Endothelial cell of umbilical vein (primary cell): Measurements from ENCODE around the gene RNGTT. TPM values are rescaled to one million over a fixed set of nuclear protein-coding genes. Genes with fewer than 3 reads are reported as not detected.

Experiments used
- BruUV-seq: library from RNA; stranded (reverse); fragments of 400-500 nt; replicated peaks from 2 replicates; lab custom pipeline; 2021; lab: Mats Ljungman, UMichigan
- CTCF ChIA-PET: fragments of 300-600, 350-600 bp; sonication (Branson Sonifier 250); formaldehyde crosslinking; loops from one replicate; lab custom pipeline; 2021; ENCODE audit warnings: antibody characterized with exemption, inconsistent platforms; lab: Charles Lee
- POLR2A ChIA-PET: fragments of 300-600, 350-600 bp; sonication (Branson Sonifier 250); formaldehyde crosslinking; loops from one replicate; lab custom pipeline; 2021; ENCODE audit warnings: antibody characterized with exemption, inconsistent platforms; lab: Charles Lee
- DNase-seq: peaks from one replicate; pipeline ENCODE4 v3.0.0-alpha.2; 2011; ENCODE audit warnings: low read depth, low spot score
- FAIRE-seq: peaks from 2 replicates; lab custom pipeline; 2011; peaks lifted over from hg19 to GRCh38; lab: Jason Lieb, UNC
- H2AFZ ChIP-seq: 2 replicates; pipeline ENCODE4 v1.6.0; 2012; ENCODE audit warnings: low read depth, low read length, control low read depth, inconsistent platforms
- H3K27ac ChIP-seq: 2 replicates; pipeline ENCODE4 v1.5.1; 2011; ENCODE audit warnings: low read depth, mild to moderate bottlenecking, control low read depth, low read length, moderate library complexity; ENCODE audit not compliant: insufficient read depth
- H3K27me3 ChIP-seq, 2 experiments: 2 replicates each; pipeline versions ENCODE4 v1.6.0 to v1.6.1; 2011; ENCODE audit warnings: low read length in 2 of 2, mixed read lengths in 1 of 2; ENCODE audit not compliant: control insufficient read depth in 2 of 2, insufficient read depth in 2 of 2
- H3K36me3 ChIP-seq, 2 experiments: 2 replicates in 1 of 2; 3 replicates in 1 of 2; pipeline ENCODE4 v1.5.1; 2011; ENCODE audit warnings: low read length in 2 of 2, mild to moderate bottlenecking in 1 of 2, moderate library complexity in 1 of 2; ENCODE audit not compliant: control insufficient read depth in 2 of 2, insufficient read depth in 2 of 2; ENCODE audit errors: extremely low read depth in 1 of 2
- H3K4me1 ChIP-seq: 3 replicates; pipeline ENCODE4 v1.5.1; 2011; ENCODE audit warnings: mild to moderate bottlenecking, low read length; ENCODE audit not compliant: control insufficient read depth, insufficient read depth; ENCODE audit errors: extremely low read depth
- H3K4me2 ChIP-seq: 2 replicates; pipeline ENCODE4 v1.6.1; 2011; ENCODE audit warnings: low read length, control low read depth, mixed read lengths; ENCODE audit not compliant: insufficient read depth
- H3K4me3 ChIP-seq, 3 experiments: fragments of 200-600 bp in 1 of 3; sonication (generic), shearing (Covaris generic) in 1 of 3; replicated peaks in 1 of 3; 2 replicates each; pipeline ENCODE4 v1.5.1; 2011 to 2016; ENCODE audit warnings: control low read depth in 3 of 3, low read length in 3 of 3, mild to moderate bottlenecking in 2 of 3, inconsistent platforms in 1 of 3, low read depth in 1 of 3, moderate library complexity in 1 of 3; ENCODE audit not compliant: insufficient read depth in 1 of 3
- H3K79me2 ChIP-seq: 2 replicates; pipeline ENCODE4 v1.6.0; 2012; ENCODE audit warnings: low read length, inconsistent platforms; ENCODE audit not compliant: control insufficient read depth, insufficient read depth
- H3K9ac ChIP-seq: replicated peaks from 2 replicates; pipeline ENCODE3; 2011; ENCODE audit warnings: low read length, control low read depth; ENCODE audit not compliant: insufficient read depth; ENCODE audit errors: extremely low read depth
- H3K9me1 ChIP-seq: replicated peaks from 3 replicates; pipeline ENCODE4 v1.6.0; 2011; ENCODE audit warnings: mild to moderate bottlenecking, low read length; ENCODE audit not compliant: control insufficient read depth, insufficient read depth; ENCODE audit errors: extremely low read depth
- H3K9me3 ChIP-seq: replicated peaks from 2 replicates; pipeline ENCODE4 v1.5.1; 2012; ENCODE audit warnings: low read length, inconsistent platforms; ENCODE audit not compliant: control insufficient read depth, insufficient read depth
- H4K20me1 ChIP-seq: replicated peaks from 2 replicates; pipeline ENCODE3; 2011; ENCODE audit warnings: mild to moderate bottlenecking, low read length; ENCODE audit not compliant: control insufficient read depth, insufficient read depth; ENCODE audit errors: extremely low read depth
- EZH2 ChIP-seq: IDR thresholded peaks from 2 replicates; pipeline ENCODE4 v1.6.1; 2012; ENCODE audit warnings: borderline replicate concordance, low read depth, mild to moderate bottlenecking, moderate library complexity, low read length, inconsistent platforms; ENCODE audit not compliant: severe bottlenecking
- FOS ChIP-seq: IDR thresholded peaks from 2 replicates; pipeline ENCODE4 v1.6.1; 2011; ENCODE audit warnings: mild to moderate bottlenecking, low read length, moderate library complexity, borderline replicate concordance; ENCODE audit not compliant: insufficient read depth
- GATA2 ChIP-seq: IDR thresholded peaks from 2 replicates; pipeline ENCODE4 v1.7.0; 2011; ENCODE audit warnings: low read depth, mild to moderate bottlenecking, moderate library complexity, mixed read lengths, low read length; ENCODE audit not compliant: insufficient read length, insufficient read depth
- JUN ChIP-seq: IDR thresholded peaks from 2 replicates; pipeline ENCODE4 v1.6.1; 2011; ENCODE audit warnings: borderline replicate concordance, low read depth; ENCODE audit not compliant: insufficient read length, insufficient read depth
- MYC ChIP-seq: IDR thresholded peaks from one replicate; pipeline ENCODE4 v1.6.1; 2011; ENCODE audit warnings: mild to moderate bottlenecking, low read depth, low read length
- POLR2A ChIP-seq: IDR thresholded peaks from 2 replicates; pipeline ENCODE4 v1.6.1; 2012; ENCODE audit warnings: low read depth, mild to moderate bottlenecking, control low read depth, low read length
- POLR2AphosphoS5 ChIP-seq: IDR thresholded peaks from 2 replicates; pipeline ENCODE4 v1.6.1; 2012; ENCODE audit warnings: low read depth, mild to moderate bottlenecking, control low read depth, low read length, moderate library complexity; ENCODE audit not compliant: insufficient read depth
- dilution Hi-C: fragments of 300-500 bp; cut with MboI; formaldehyde crosslinking; loops from one replicate; pipeline ENCODE4 v1.15.0; 2019; ENCODE audit warnings: low sequenced_read_pairs; ENCODE audit not compliant: extremely low pct_ligation_motif_present
- intact Hi-C: fragments of 100-400 bp; cut with micrococcal nuclease; formaldehyde crosslinking; loops from one replicate; pipeline ENCODE4 v1.10.0; 2022
- polyA plus RNA-seq, 4 experiments: library from polyadenylated mRNA; depleted of rRNA in 3 of 4; stranded (reverse) in 3 of 4; unstranded in 1 of 4; fragments of >200 nt; gene quantifications; 2 replicates each; pipeline versions ENCODE4 v1.2.1 to v1.2.3, GENCODE V29; 2011 to 2012; ENCODE audit warnings: missing spikeins in 1 of 4
- total RNA-seq: library from RNA; stranded (reverse); gene quantifications from 2 replicates; pipeline ENCODE4 v1.2.3, GENCODE V29; 2021
- TF ChIP-seq, protein P1 (sequence below): IDR thresholded peaks from 2 replicates; pipeline ENCODE4 v1.6.1; 2011; ENCODE audit not compliant: insufficient read depth, insufficient read length
- TF ChIP-seq, protein P2 (sequence below), 2 donors: IDR thresholded peaks; 1 replicate in 1 of 2; 2 replicates in 1 of 2; pipeline ENCODE4 v1.5.1; 2011; ENCODE audit warnings: low read length in 2 of 2, mild to moderate bottlenecking in 2 of 2, moderate library complexity in 2 of 2, control low read depth in 1 of 2, inconsistent platforms in 1 of 2, low read depth in 1 of 2; ENCODE audit not compliant: insufficient read depth in 1 of 2; ENCODE audit errors: extremely low read depth in 1 of 2

The RNGTT gene
- total and polyA plus RNA-seq, 2 donors (not counting 3 experiments of a cell fraction or from before 2014, with no cell fraction given): 2.1 to 13.1 TPM

DNA sequence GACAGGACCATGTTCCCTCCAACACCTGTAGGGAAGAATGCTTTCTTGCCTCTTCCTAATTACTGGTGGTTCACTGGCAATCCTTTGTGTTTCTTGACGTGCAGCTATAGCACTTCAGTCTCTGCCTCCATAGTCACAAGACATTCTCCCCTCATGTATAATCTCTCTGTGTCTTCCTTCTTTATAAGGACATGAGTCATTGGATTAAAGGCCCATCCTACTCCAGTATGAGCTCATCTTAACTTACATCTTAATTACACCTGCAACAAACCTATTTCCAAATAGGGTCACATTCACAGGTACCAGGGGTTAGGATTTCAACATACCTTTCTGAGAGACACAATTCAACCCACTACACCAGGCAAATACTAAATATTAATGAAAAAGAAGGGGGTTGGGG lies 213.6 kb downstream of the RNGTT start:
- no peaks in the 10 kb centered on the region for H3K36me3 ChIP-seq
- dilution Hi-C loops: no loop called here
- H3K9me3 ChIP-seq: no peaks in the 10 kb centered on the region
- H4K20me1 ChIP-seq: no peaks in the 10 kb centered on the region
- no peak overlapping the region for H3K4me2 ChIP-seq
- DNase-seq: no peak
- CTCF ChIA-PET: no interaction called here
- no peak overlapping the region for H3K27ac ChIP-seq
- TF ChIP-seq, protein P1, sequence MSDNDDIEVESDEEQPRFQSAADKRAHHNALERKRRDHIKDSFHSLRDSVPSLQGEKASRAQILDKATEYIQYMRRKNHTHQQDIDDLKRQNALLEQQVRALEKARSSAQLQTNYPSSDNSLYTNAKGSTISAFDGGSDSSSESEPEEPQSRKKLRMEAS: no peak
- TF ChIP-seq FOS: no peak
- TF ChIP-seq, protein P2, sequence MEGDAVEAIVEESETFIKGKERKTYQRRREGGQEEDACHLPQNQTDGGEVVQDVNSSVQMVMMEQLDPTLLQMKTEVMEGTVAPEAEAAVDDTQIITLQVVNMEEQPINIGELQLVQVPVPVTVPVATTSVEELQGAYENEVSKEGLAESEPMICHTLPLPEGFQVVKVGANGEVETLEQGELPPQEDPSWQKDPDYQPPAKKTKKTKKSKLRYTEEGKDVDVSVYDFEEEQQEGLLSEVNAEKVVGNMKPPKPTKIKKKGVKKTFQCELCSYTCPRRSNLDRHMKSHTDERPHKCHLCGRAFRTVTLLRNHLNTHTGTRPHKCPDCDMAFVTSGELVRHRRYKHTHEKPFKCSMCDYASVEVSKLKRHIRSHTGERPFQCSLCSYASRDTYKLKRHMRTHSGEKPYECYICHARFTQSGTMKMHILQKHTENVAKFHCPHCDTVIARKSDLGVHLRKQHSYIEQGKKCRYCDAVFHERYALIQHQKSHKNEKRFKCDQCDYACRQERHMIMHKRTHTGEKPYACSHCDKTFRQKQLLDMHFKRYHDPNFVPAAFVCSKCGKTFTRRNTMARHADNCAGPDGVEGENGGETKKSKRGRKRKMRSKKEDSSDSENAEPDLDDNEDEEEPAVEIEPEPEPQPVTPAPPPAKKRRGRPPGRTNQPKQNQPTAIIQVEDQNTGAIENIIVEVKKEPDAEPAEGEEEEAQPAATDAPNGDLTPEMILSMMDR (IDR thresholded peaks at IDR 0.05; ENCODE audit: extremely low read depth in 1 of 2, insufficient read depth in 1 of 2, low read depth in 1 of 2, low read length in 2 of 2): no peak
- POLR2A ChIA-PET: no interaction called here
- no peak overlapping the region for H3K9ac ChIP-seq
- no peaks in the 10 kb centered on the region for H3K4me1 ChIP-seq
- no peaks in the 10 kb centered on the region for H3K79me2 ChIP-seq
- no peak overlapping the region for H2AFZ ChIP-seq
- no peak for FAIRE-seq
- BruUV-seq: no TSS peak
- H3K9me1 ChIP-seq: no peaks in the 10 kb centered on the region
- H3K27me3 ChIP-seq: no peaks in the 10 kb centered on the region
- intact Hi-C loops: no loop called here
- no peak overlapping the region for H3K4me3 ChIP-seq

DNA sequence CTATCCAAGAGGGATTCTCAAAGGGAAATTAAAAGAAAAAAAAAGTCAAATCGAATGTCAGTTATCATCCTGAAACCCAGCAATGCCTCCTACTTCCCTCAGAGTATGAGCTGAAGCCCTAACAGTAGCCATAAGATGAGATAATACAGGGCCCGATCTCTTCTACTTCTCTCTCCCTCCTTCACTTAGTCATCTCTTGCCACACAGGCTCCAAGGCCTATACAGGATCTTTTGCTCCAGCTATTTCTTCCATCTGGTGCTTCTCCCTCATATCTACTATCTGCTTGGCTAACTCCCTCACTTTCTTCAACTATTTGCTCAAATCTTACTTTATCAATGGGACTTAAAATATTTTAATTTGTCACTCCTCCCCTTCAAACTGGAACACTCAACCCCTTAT lies 215.3 kb downstream of the RNGTT start:
- TF ChIP-seq, protein P2 (IDR thresholded peaks at IDR 0.05; ENCODE audit: extremely low read depth in 1 of 2, insufficient read depth in 1 of 2, low read depth in 1 of 2, low read length in 2 of 2): no peak
- TF ChIP-seq EZH2 (no peak), POLR2A (no peak), JUN (no peak), FOS (no peak), POLR2AphosphoS5 (no peak), MYC (no peak), GATA2 (no peak)
- TF ChIP-seq, protein P1: no peak
- Histone ChIP-seq H3K4me2 (no peak overlapping the region), H3K27ac (no peak overlapping the region), H3K4me3 (no peak overlapping the region), H3K4me1 (no peaks in the 10 kb centered on the region), H3K9ac (no peak overlapping the region), H2AFZ (no peak overlapping the region), H3K79me2 (no peaks in the 10 kb centered on the region), H3K27me3 (no peaks in the 10 kb centered on the region), H4K20me1 (no peaks in the 10 kb centered on the region), H3K9me3 (no peaks in the 10 kb centered on the region), H3K9me1 (no peaks in the 10 kb centered on the region), H3K36me3 (no peaks in the 10 kb centered on the region)
- POLR2A ChIA-PET: no interaction called here
- DNase-seq (no peak), FAIRE-seq (no peak)
- intact Hi-C loops (no loop called here), dilution Hi-C loops (no loop called here)
- CTCF ChIA-PET: no interaction called here
- no TSS peak for BruUV-seq
